Measurements from ENCODE around the gene B3GNT5. TPM values are rescaled to one million over a fixed set of nuclear protein-coding genes. Genes with fewer than 3 reads are reported as not detected.

Gene B3GNT5
- total and polyA plus RNA-seq, 10 of the 15 experiments (the other 5 are each of a cell fraction or from before 2014, with no cell fraction given): 0.24 to 1.1 (median 0.48) TPM

GRCh38 chr3:183295211-183295610, 42.2 kb downstream of the B3GNT5 start:
- SMC1A ChIA-PET (ENCODE audit: uncharacterized antibody, unreplicated experiment): no interaction called here
- TF ChIP-seq TCF3 (IDR thresholded peaks at IDR 0.05; ENCODE audit: borderline replicate concordance, insufficient read depth, low read depth, low read length) (no peak), DPF2 (IDR thresholded peaks at IDR 0.05) (no peak), SMC3 (IDR thresholded peaks at IDR 0.05; ENCODE audit: borderline replicate concordance, low read length) (no peak), USF2 (IDR thresholded peaks at IDR 0.05; ENCODE audit: borderline replicate concordance, low read depth, low read length) (no peak), FOXK2 (IDR thresholded peaks at IDR 0.05) (no peak)
- H3K4me2 ChIP-seq (ENCODE audit: control insufficient read depth, insufficient read depth): no peak overlapping the region

GRCh38 chr3:183296944-183297343, 43.9 kb downstream of the B3GNT5 start:
- Histone ChIP-seq H2AFZ (ENCODE audit: control insufficient read depth, low read depth, low read length) (no peak overlapping the region), H4K20me1 (ENCODE audit: control insufficient read depth, insufficient read depth) (no peaks in the 10 kb centered on the region), H3K4me1 (ENCODE audit: control insufficient read depth, insufficient read depth, low read length) (no peaks in the 10 kb centered on the region), H3K9ac (ENCODE audit: control insufficient read depth, insufficient read depth, low read length) (no peak overlapping the region), H3K36me3 (ENCODE audit: control insufficient read depth in 2 of 2, insufficient read depth in 2 of 2, low read length in 1 of 2) (no peaks in the 10 kb centered on the region), H3K4me3 (no peak overlapping the region), H3K27me3 (replicated peaks in 1 of 2; ENCODE audit: control insufficient read depth in 2 of 2, insufficient read depth in 2 of 2, low read length in 1 of 2) (no peaks in the 10 kb centered on the region), H3K79me2 (ENCODE audit: control insufficient read depth, insufficient read depth, low read length) (no peaks in the 10 kb centered on the region), H3K4me2 (ENCODE audit: control insufficient read depth, insufficient read depth) (no peak overlapping the region), H3K9me3 (replicated peaks; ENCODE audit: control insufficient read depth, insufficient read depth, low read length) (no peaks in the 10 kb centered on the region), H3K27ac (ENCODE audit: control insufficient read depth, insufficient read depth) (no peak overlapping the region)
- POLR2A ChIA-PET: interaction anchor here (0.5 kb wide), 1 partner anchor 8 kb away, joined by 4 read pairs; no protein-coding TSS in a partner anchor
- DNase-seq (ENCODE audit: low read depth, low spot score): no peak
- WGBS (ENCODE audit: insufficient coverage, insufficient replicate concordance, low lambda C conversion rate, missing lambda C conversion rate): 74% methylated on average over 12 of the region's 12 CpGs
- RAD21 ChIA-PET (ENCODE audit: unreplicated experiment): no interaction called here
- intact Hi-C loops (cut with micrococcal nuclease; ENCODE audit: unreplicated experiment): no loop called here
- CTCF ChIA-PET: interaction anchor here (0.9 to 1.2 kb wide), 2 partner anchors 16 to 18 kb away, joined by 3 read pairs; no protein-coding TSS in a partner anchor
- no peak for ATAC-seq
- no peak for FAIRE-seq
- in situ Hi-C loops (cut with MboI): no loop called here
- no TSS peak for BruUV-seq (replicated peaks)
- SMC1A ChIA-PET (ENCODE audit: uncharacterized antibody, unreplicated experiment): interaction anchor here (1.3 kb wide), 1 partner anchor 12 kb away, joined by 5 read pairs; no protein-coding TSS in a partner anchor
- TF ChIP-seq ZSCAN29 (IDR thresholded peaks at IDR 0.05): no peak
- no peak for TF ChIP-seq IRF4 (IDR thresholded peaks at IDR 0.05; ENCODE audit: low read depth, low read length)
- no peak for TF ChIP-seq MYC (IDR thresholded peaks at IDR 0.05; ENCODE audit: insufficient read depth, insufficient read length, insufficient replicate concordance, low read length, severe bottlenecking)
- no peak for TF ChIP-seq E2F4 (IDR thresholded peaks at IDR 0.05; ENCODE audit: low read depth, low read length)
- TF ChIP-seq, protein P1, sequence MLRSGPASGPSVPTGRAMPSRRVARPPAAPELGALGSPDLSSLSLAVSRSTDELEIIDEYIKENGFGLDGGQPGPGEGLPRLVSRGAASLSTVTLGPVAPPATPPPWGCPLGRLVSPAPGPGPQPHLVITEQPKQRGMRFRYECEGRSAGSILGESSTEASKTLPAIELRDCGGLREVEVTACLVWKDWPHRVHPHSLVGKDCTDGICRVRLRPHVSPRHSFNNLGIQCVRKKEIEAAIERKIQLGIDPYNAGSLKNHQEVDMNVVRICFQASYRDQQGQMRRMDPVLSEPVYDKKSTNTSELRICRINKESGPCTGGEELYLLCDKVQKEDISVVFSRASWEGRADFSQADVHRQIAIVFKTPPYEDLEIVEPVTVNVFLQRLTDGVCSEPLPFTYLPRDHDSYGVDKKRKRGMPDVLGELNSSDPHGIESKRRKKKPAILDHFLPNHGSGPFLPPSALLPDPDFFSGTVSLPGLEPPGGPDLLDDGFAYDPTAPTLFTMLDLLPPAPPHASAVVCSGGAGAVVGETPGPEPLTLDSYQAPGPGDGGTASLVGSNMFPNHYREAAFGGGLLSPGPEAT (IDR thresholded peaks at IDR 0.05; ENCODE audit: low read depth): no peak

More at GRCh38 chr3:183295211-183295610, 42.2 kb downstream of the B3GNT5 start:
- H3K4me3 ChIP-seq: no peak overlapping the region
- H3K4me1 ChIP-seq (ENCODE audit: control insufficient read depth, insufficient read depth, low read length): no peaks in the 10 kb centered on the region
- FAIRE-seq (no peak), ATAC-seq (no peak), DNase-seq (ENCODE audit: low read depth, low spot score) (no peak)
- no TSS peak for BruUV-seq (replicated peaks)
- no peak overlapping the region for H3K27ac ChIP-seq (ENCODE audit: control insufficient read depth, insufficient read depth)
- no peaks in the 10 kb centered on the region for H3K9me3 ChIP-seq (replicated peaks; ENCODE audit: control insufficient read depth, insufficient read depth, low read length)
- H4K20me1 ChIP-seq (ENCODE audit: control insufficient read depth, insufficient read depth): no peaks in the 10 kb centered on the region
- 3% methylated on average over 3 of the region's 3 CpGs for WGBS (ENCODE audit: insufficient coverage, insufficient replicate concordance, low lambda C conversion rate, missing lambda C conversion rate)
- intact Hi-C loops (cut with micrococcal nuclease; ENCODE audit: unreplicated experiment) (no loop called here), in situ Hi-C loops (cut with MboI) (no loop called here)
- H3K27me3 ChIP-seq (replicated peaks in 1 of 2; ENCODE audit: control insufficient read depth in 2 of 2, insufficient read depth in 2 of 2, low read length in 1 of 2): no peaks in the 10 kb centered on the region
- no peak overlapping the region for H3K9ac ChIP-seq (ENCODE audit: control insufficient read depth, insufficient read depth, low read length)
- POLR2A ChIA-PET: no interaction called here
- RAD21 ChIA-PET (ENCODE audit: unreplicated experiment): interaction anchor here (0.5 kb wide), 1 partner anchor 179 kb away, joined by 3 read pairs; no protein-coding TSS in a partner anchor
- CTCF ChIA-PET: interaction anchor here (1.2 kb wide), 1 partner anchor 173 kb away, joined by 3 read pairs; no protein-coding TSS in a partner anchor
- no peaks in the 10 kb centered on the region for H3K79me2 ChIP-seq (ENCODE audit: control insufficient read depth, insufficient read depth, low read length)
- no peaks in the 10 kb centered on the region for H3K36me3 ChIP-seq (ENCODE audit: control insufficient read depth in 2 of 2, insufficient read depth in 2 of 2, low read length in 1 of 2)
- H2AFZ ChIP-seq (ENCODE audit: control insufficient read depth, low read depth, low read length): no peak overlapping the region
